PC-3 (cell line): ENCODE results near the gene WDPCP. TPM values are rescaled to one million over a fixed set of nuclear protein-coding genes. Genes with fewer than 3 reads are reported as not detected.

Source experiments
- ATAC-seq: fragments of 200-7000 bp; cut with Tn5 transposase; 2 replicates; pipeline ENCODE4 v1.9.1; 2020; ENCODE audit warnings: mild to moderate bottlenecking, moderate library complexity
- BruUV-seq: library from RNA; stranded (reverse); fragments of 400-500 nt; replicated peaks from 2 replicates; lab custom pipeline; 2021; lab: Mats Ljungman, UMichigan
- CTCF ChIA-PET: fragments of 300-600 bp; sonication (Branson Sonifier 250); formaldehyde crosslinking; loops from one replicate; lab custom pipeline; 2022; ENCODE audit warnings: antibody characterized with exemption; lab: Charles Lee
- POLR2A ChIA-PET: fragments of 300-600 bp; sonication (Branson Sonifier 250); formaldehyde crosslinking; loops from one replicate; lab custom pipeline; 2022; ENCODE audit warnings: antibody characterized with exemption; ENCODE audit not compliant: unreplicated experiment; lab: Charles Lee
- DNase-seq: peaks from one replicate; pipeline ENCODE4 v3.0.0-alpha.2; 2015
- H2AFZ ChIP-seq: fragments of 300-600 bp; sonication (generic); 2 replicates; pipeline ENCODE4 v1.6.0; 2016; ENCODE audit warnings: antibody characterized with exemption, low read length
- H3F3A ChIP-seq: fragments of 300-600 bp; sonication (generic); one replicate; pipeline ENCODE4 v1.6.0; 2017; ENCODE audit warnings: antibody characterized with exemption, low read length, control low read depth, mild to moderate bottlenecking; ENCODE audit not compliant: unreplicated experiment
- H3K27ac ChIP-seq: fragments of 300-600 bp; sonication (generic); 2 replicates; pipeline ENCODE4 v1.5.1; 2016; ENCODE audit warnings: mild to moderate bottlenecking, low read length
- H3K27me3 ChIP-seq: fragments of 300-600 bp; sonication (generic); 2 replicates; pipeline ENCODE4 v1.6.1; 2016; ENCODE audit warnings: low read length, mixed read lengths
- H3K36me3 ChIP-seq: fragments of 300-600 bp; sonication (generic); 2 replicates; pipeline ENCODE4 v1.6.1; 2016; ENCODE audit warnings: low read depth, mixed run types, low read length, mixed read lengths
- H3K4me1 ChIP-seq: fragments of 300-600 bp; sonication (generic); 2 replicates; pipeline ENCODE4 v1.5.1; 2016; ENCODE audit warnings: low read length; ENCODE audit not compliant: insufficient read depth
- H3K4me2 ChIP-seq: fragments of 300-600 bp; sonication (generic); 2 replicates; pipeline ENCODE4 v1.6.0; 2016; ENCODE audit warnings: low read length
- H3K4me3 ChIP-seq: fragments of 300-600 bp; sonication (generic); 2 replicates; pipeline ENCODE4 v1.5.1; 2016; ENCODE audit warnings: mild to moderate bottlenecking, low read length, mixed read lengths
- H3K79me2 ChIP-seq: fragments of 300-600 bp; sonication (generic); 2 replicates; pipeline ENCODE4 v1.6.1; 2017; ENCODE audit warnings: low read length, mixed read lengths
- H3K9ac ChIP-seq: fragments of 300-600 bp; sonication (generic); 2 replicates; pipeline ENCODE4 v1.6.0; 2016; ENCODE audit warnings: mild to moderate bottlenecking, low read length
- H3K9me2 ChIP-seq: fragments of 300-600 bp; sonication (generic); replicated peaks from 2 replicates; pipeline ENCODE4 v1.6.1; 2016; ENCODE audit warnings: mixed run types, low read length, mixed read lengths
- H3K9me3 ChIP-seq: fragments of 300-600 bp; sonication (generic); 2 replicates; pipeline ENCODE4 v1.6.1; 2016; ENCODE audit warnings: low read length, mixed read lengths
- H4K20me1 ChIP-seq: fragments of 300-600 bp; sonication (generic); 2 replicates; pipeline ENCODE4 v1.6.1; 2016; ENCODE audit warnings: low read length, mixed read lengths
- EZH2 ChIP-seq: fragments of 300-600 bp; sonication (generic); IDR thresholded peaks from one replicate; pipeline ENCODE4 v1.6.1; 2017; ENCODE audit warnings: antibody characterized with exemption, mild to moderate bottlenecking, low read length; ENCODE audit not compliant: unreplicated experiment
- EZH2phosphoT487 ChIP-seq: fragments of 300-600 bp; sonication (generic); IDR thresholded peaks from 2 replicates; pipeline ENCODE4 v1.6.1; 2018; ENCODE audit warnings: mild to moderate bottlenecking, antibody characterized with exemption, low read length, borderline replicate concordance
- intact Hi-C: fragments of 100-400 bp; cut with micrococcal nuclease; formaldehyde crosslinking; loops from 2 replicates; pipeline ENCODE4 v1.9.0; 2023
- total RNA-seq: library from RNA; depleted of rRNA; stranded (reverse); fragments of >200 nt; gene quantifications from 2 replicates; pipeline ENCODE4 v1.2.3, GENCODE V29; 2014
- TF ChIP-seq, protein P1 (sequence below): fragments of 300-600 bp; sonication (generic); conservative IDR thresholded peaks from 2 replicates; pipeline ENCODE4 v1.5.1; 2017; ENCODE audit warnings: antibody characterized with exemption, low read depth, mild to moderate bottlenecking, low read length

The WDPCP gene
- total RNA-seq, 1 experiment from 2014 or later = 4.0 TPM

DNA sequence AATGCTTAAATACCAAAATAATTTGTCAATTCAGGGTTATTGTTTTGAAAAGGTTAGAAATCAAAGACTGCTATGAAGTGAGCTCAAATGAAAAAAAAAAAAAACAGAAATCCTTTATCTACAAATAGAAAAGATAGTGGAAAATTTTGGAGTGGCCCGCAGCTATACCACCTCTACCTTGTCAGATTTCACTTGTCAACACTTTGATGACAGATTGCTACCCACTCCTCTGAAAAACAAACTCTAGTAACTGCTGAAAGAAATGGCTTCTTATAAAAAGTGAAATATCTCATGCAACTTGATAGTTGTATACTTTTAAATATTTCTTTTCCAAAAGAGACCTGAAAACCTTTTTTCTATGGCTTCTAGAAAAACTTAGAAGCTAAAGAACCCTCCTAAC lies 84.5 kb downstream of the WDPCP start:
- no peak for DNase-seq
- Histone ChIP-seq H4K20me1 (no peaks in the 10 kb centered on the region), H3K9ac (no peak overlapping the region), H3K27me3 (no peaks in the 10 kb centered on the region), H2AFZ (no peak overlapping the region), H3K4me2 (no peak overlapping the region), H3K9me3 (no peaks in the 10 kb centered on the region), H3F3A (no peaks in the 10 kb centered on the region), H3K27ac (no peak overlapping the region), H3K4me1 (no peaks in the 10 kb centered on the region), H3K4me3 (no peak overlapping the region), H3K79me2 (no peaks in the 10 kb centered on the region), H3K9me2 (no peaks in the 10 kb centered on the region), H3K36me3 (no peaks in the 10 kb centered on the region)
- no TSS peak for BruUV-seq
- ChIA-PET CTCF (no interaction called here), POLR2A (no interaction called here)
- intact Hi-C loops = no loop called here
- TF ChIP-seq EZH2 (no peak), EZH2phosphoT487 (no peak)
- TF ChIP-seq, protein P1, sequence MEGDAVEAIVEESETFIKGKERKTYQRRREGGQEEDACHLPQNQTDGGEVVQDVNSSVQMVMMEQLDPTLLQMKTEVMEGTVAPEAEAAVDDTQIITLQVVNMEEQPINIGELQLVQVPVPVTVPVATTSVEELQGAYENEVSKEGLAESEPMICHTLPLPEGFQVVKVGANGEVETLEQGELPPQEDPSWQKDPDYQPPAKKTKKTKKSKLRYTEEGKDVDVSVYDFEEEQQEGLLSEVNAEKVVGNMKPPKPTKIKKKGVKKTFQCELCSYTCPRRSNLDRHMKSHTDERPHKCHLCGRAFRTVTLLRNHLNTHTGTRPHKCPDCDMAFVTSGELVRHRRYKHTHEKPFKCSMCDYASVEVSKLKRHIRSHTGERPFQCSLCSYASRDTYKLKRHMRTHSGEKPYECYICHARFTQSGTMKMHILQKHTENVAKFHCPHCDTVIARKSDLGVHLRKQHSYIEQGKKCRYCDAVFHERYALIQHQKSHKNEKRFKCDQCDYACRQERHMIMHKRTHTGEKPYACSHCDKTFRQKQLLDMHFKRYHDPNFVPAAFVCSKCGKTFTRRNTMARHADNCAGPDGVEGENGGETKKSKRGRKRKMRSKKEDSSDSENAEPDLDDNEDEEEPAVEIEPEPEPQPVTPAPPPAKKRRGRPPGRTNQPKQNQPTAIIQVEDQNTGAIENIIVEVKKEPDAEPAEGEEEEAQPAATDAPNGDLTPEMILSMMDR = no peak
- ATAC-seq = no peak

DNA sequence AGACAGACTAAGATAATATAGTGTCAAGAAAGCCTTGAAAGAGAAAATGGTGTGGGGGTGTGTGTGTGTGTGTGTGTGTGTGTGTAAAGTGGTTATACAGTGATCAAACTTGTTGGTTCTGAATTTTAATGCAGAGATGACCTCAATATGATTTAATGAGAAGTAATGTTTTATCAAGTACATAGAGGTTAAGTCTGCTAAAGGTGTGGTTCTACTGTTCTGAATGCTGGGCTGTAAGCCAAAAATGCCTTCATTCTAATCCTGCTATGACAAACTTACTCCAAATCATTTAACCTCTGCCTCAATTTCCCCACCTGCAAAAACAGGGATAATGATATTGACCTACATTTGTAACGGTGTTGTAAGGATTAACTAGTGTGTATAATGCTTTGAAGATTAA lies 87.9 kb downstream of the WDPCP start:
- DNase-seq = no peak
- Histone ChIP-seq H3F3A (no peaks in the 10 kb centered on the region), H3K4me3 (no peak overlapping the region), H3K27ac (no peak overlapping the region), H3K79me2 (no peaks in the 10 kb centered on the region), H4K20me1 (no peaks in the 10 kb centered on the region), H3K36me3 (no peaks in the 10 kb centered on the region), H3K27me3 (no peaks in the 10 kb centered on the region), H3K4me2 (no peak overlapping the region), H3K9me3 (no peaks in the 10 kb centered on the region), H3K4me1 (no peaks in the 10 kb centered on the region), H3K9me2 (no peaks in the 10 kb centered on the region), H2AFZ (no peak overlapping the region), H3K9ac (no peak overlapping the region)
- TF ChIP-seq, protein P1 = no peak
- no peak for TF ChIP-seq EZH2phosphoT487
- no peak for TF ChIP-seq EZH2
- ATAC-seq = peak; percentile 33; the same call in 1 of the 2 replicates
- POLR2A ChIA-PET = no interaction called here
- CTCF ChIA-PET = no interaction called here
- intact Hi-C loops = no loop called here
- no TSS peak for BruUV-seq

DNA sequence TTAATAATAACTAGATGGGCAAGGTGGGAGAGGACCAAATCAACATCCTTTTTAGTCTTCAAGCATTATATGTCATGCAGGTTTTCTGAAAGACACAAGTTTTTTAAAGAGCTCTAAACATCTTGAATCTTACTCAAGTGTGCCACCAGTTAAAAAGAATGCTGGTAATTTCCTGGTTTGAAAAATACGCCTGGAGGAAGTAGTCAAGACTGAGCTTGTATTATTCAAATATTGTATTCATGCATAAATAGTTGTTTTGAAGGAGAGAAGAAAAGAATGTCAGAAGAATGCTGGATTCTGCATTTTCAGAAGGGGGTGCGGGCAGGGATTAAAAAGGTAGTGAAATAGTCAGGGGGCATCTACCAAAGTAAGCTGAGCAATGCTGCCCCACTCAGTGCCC lies 90.7 kb downstream of the WDPCP start:
- H3K9me2 ChIP-seq = no peaks in the 10 kb centered on the region
- no peaks in the 10 kb centered on the region for H3K4me1 ChIP-seq
- H3K4me2 ChIP-seq = no peak overlapping the region
- H3K9me3 ChIP-seq = no peaks in the 10 kb centered on the region
- no TSS peak for BruUV-seq
- H3K4me3 ChIP-seq = no peak overlapping the region
- POLR2A ChIA-PET = no interaction called here
- intact Hi-C loops = loop anchor here (10.0 kb wide), 1 partner anchor 47 kb away; no protein-coding TSS in a partner anchor
- ATAC-seq = no peak
- no peaks in the 10 kb centered on the region for H3K36me3 ChIP-seq
- H3F3A ChIP-seq = no peaks in the 10 kb centered on the region
- CTCF ChIA-PET = no interaction called here
- no peak overlapping the region for H2AFZ ChIP-seq
- H3K79me2 ChIP-seq = no peaks in the 10 kb centered on the region
- no peaks in the 10 kb centered on the region for H4K20me1 ChIP-seq
- TF ChIP-seq, protein P1 = no peak
- no peak for TF ChIP-seq EZH2phosphoT487
- no peak for TF ChIP-seq EZH2
- DNase-seq = no peak
- no peak overlapping the region for H3K9ac ChIP-seq
- H3K27me3 ChIP-seq = no peaks in the 10 kb centered on the region
- H3K27ac ChIP-seq = no peak overlapping the region
